Measurements from ENCODE around the gene ZG16.
A peak's percentile ranks its signal among the peaks of the same experiment; 100 is the strongest.
"Not testable (repeated sequence)": the region's sequence is repeated elsewhere in the genome, so short reads cannot be mapped to it uniquely, and the experiment has no call there.

Gene ZG16

DNA sequence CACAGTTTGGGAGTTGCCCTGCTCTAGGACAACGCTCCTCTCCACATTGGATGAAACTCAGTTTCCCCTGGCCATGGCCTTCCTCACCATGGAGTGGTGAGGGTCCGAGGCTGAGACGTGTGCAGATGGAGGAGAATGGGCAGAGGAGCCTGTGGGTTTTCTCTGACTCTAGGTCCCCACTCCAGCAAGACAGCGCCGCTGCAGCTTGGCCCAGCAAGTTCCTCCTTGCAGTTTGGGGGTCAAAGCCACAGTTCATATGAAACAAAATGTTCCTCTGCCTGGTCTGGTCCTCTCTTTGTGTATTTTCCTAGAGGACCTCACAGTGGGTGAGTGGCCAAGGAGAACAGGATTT is 34.6 kb upstream of the ZG16 start:
- H3K4me3 ChIP-seq (ENCODE audit: low read length), result no peak overlapping the region
- no peaks in the 10 kb centered on the region for H3K36me3 ChIP-seq (ENCODE audit: control insufficient read depth, insufficient read depth, low read length)
- H3K9ac ChIP-seq (ENCODE audit: low read length), result no peak overlapping the region
- no peaks in the 10 kb centered on the region for H3K9me3 ChIP-seq (ENCODE audit: control insufficient read depth, low read length)
- H3K27me3 ChIP-seq (ENCODE audit: control insufficient read depth, insufficient read depth, low read length), result no peaks in the 10 kb centered on the region
- peaks cover 8% of the 10 kb centered on the region for H3K4me1 ChIP-seq (ENCODE audit: control insufficient read depth, insufficient read depth, low read length)

DNA sequence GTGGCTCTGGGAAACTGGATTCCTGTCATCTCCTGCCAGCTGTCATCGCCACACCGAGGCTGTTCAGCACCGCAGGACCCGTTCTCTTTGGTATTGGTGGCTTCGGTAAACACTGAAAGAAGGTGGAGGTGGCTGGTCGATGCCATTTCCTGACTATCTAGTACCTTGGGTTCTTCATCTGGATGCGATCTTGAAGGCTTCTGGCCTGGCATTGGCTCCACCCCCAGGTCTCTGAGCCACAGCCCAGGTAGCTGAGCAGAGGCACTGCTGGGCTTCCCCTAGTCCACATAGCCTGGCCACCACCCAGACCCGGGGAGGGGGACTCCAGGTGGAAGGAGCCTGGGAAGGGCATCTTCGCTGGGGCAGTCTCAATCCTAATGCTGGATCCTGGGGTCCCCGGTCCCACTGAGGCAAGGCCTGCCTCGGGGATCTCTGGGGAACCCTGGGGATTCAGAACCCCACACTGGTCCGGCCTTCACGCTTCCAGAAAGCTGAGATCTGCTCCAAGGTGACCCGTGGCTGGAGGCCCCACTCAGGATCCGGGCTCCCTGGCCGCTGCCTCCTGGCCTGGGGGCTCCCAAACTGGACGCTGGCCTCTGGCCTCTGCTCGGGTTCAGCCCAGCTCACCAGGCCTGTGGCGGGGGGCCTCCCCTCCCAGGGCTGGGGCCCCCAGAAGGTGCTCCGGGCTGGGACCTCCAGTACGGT is 34.1 kb upstream of the ZG16 start:
- Histone ChIP-seq H3K4me3 (ENCODE audit: low read length) (no peak overlapping the region), H3K36me3 (ENCODE audit: control insufficient read depth, insufficient read depth, low read length) (no peaks in the 10 kb centered on the region), H3K27me3 (ENCODE audit: control insufficient read depth, insufficient read depth, low read length) (no peaks in the 10 kb centered on the region), H3K9ac (ENCODE audit: low read length) (no peak overlapping the region), H3K4me1 (ENCODE audit: control insufficient read depth, insufficient read depth, low read length) (peaks cover 8% of the 10 kb centered on the region), H3K9me3 (ENCODE audit: control insufficient read depth, low read length) (no peaks in the 10 kb centered on the region)

DNA sequence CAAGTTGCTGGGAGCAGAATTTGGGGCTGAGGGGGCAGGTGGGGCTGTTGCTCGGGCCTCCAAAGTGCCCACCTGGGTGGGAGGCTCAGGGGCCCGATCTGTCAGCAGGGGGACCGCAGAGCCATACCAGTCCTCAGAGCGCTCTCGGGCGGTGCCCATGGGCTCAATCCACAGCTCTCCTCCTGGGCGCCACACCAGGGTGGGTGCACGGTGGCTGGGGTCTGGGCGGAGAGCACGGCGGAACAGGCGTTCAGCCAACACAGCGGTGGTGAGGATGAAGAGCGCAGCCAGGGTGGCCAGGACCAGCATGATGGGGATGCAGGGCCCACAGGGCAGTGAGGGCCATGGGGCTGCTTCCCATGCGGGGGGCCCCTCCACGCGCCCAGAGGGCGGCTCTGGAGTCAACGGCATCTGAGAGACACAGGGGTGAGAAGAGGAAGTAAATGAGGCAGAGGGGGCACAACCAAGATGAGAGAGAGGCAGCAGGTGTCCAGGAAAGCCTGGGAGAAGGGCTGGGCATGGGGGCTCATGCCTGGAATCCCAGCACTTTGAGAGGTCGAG is 33.4 kb upstream of the ZG16 start:
- Histone ChIP-seq H3K36me3 (ENCODE audit: control insufficient read depth, insufficient read depth, low read length) (no peaks in the 10 kb centered on the region), H3K4me3 (ENCODE audit: low read length) (no peak overlapping the region), H3K27me3 (ENCODE audit: control insufficient read depth, insufficient read depth, low read length) (no peaks in the 10 kb centered on the region), H3K9me3 (ENCODE audit: control insufficient read depth, low read length) (no peaks in the 10 kb centered on the region), H3K9ac (ENCODE audit: low read length) (no peak overlapping the region), H3K4me1 (ENCODE audit: control insufficient read depth, insufficient read depth, low read length) (peaks cover 8% of the 10 kb centered on the region)

DNA sequence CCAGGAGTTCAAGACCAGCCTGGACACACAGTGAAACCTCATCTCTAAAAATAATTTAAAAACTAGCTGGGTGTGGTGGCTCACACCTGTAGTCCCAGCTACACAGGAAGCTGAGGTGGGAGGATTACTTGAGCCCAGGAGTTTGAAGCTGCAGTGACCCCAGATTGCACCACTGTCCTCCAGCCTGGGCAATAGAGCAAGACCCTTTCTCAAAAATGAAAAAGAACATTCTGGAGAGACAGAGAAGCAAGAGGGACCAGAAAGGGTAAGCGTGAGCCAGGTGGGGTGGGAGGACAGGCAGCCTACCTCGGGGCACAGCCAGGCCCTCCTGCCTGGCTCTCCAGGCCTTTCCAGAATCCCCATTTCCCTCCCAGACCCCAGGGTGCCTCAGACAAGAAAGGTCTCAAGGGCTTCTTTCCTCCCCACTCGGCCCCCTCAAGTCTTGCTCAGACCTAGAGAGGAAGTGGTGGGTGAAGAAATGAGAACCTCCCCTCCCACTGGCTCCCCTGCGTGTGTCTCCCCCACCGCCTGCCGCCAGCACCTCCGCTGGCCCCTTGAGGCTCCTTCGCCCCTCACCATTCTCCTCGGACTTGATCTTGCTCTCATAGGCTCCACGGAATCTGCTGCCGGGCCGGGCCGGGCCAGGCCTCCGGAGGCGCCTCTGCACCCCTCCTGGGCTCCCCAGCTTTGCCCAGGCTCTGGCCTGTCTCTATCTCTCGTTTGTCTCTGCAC is 32.8 kb upstream of the ZG16 start:
- H3K4me3 ChIP-seq (ENCODE audit: low read length), result no peak overlapping the region
- H3K4me1 ChIP-seq (ENCODE audit: control insufficient read depth, insufficient read depth, low read length), result peaks cover 8% of the 10 kb centered on the region
- H3K9ac ChIP-seq (ENCODE audit: low read length), result peak overlapping the region; percentile 28

DNA sequence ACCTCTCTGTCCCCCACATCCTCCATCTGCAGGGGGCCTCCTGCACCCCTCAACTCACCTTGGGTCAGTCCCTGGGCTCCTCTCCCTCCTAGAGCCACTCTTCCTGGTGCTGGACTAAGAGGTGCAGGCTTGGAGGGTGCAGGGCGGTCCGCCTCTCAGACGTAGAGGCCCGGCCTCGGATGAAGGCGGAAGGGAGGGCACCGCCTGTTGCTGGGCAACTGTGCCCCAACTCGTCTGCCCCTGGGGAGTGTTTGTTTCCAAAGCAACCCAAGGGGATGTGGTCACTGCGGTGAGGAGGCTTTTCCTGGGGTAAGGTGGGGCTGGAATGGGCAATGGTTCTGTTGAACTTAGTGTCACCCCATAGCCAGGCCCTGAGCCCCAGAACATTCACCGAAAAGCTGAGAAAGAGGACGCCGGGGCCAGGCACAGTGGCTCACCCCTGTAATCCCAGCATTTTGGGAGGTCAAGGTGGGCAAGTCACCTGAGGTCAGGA is 32.2 kb upstream of the ZG16 start, which contains the start of gene C16orf54:
Gene C16orf54, minus strand, starts transcription at position 138 of the 493 bp plus-strand sequence. CDS start 1,039 bp downstream, outside the sequence.
- Histone ChIP-seq H3K9ac (ENCODE audit: low read length) (peak within 1 kb of the TSS; percentile 28), H3K4me1 (ENCODE audit: control insufficient read depth, insufficient read depth, low read length) (peaks cover 8% of the 10 kb centered on the region), H3K9me3 (ENCODE audit: control insufficient read depth, low read length) (no peaks in the 10 kb centered on the region), H3K4me3 (ENCODE audit: low read length) (no peak within 1 kb of the TSS), H3K36me3 (ENCODE audit: control insufficient read depth, insufficient read depth, low read length) (no peaks in the 10 kb centered on the region), H3K27me3 (ENCODE audit: control insufficient read depth, insufficient read depth, low read length) (no peaks in the 10 kb centered on the region)

More for the DNA sequence above, 32.8 kb upstream of the ZG16 start:
- H3K36me3 ChIP-seq (ENCODE audit: control insufficient read depth, insufficient read depth, low read length), result no peaks in the 10 kb centered on the region
- H3K27me3 ChIP-seq (ENCODE audit: control insufficient read depth, insufficient read depth, low read length), result no peaks in the 10 kb centered on the region
- H3K9me3 ChIP-seq (ENCODE audit: control insufficient read depth, low read length), result no peaks in the 10 kb centered on the region

DNA sequence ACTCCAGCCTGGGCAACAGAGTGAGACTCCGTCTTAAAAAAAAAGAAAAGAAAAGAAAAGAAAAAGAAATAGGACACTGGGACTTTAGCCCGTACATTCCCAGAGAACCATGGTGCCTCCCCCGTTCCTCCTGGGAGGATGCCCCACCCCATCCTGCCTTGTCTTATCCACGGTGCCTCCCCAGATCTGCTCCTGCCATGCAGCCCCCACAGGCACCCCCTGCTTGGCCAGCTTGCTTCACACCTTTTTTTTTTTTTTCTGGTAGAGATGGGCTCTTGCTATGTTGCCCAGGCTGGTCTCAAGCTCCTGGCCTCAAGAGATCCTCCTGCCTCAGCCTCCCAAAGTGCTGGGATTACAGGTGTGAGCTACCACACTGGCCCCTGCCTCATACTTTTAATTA is 31.5 kb upstream of the ZG16 start:
- H3K27me3 ChIP-seq (ENCODE audit: control insufficient read depth, insufficient read depth, low read length); H3K9me3 ChIP-seq (ENCODE audit: control insufficient read depth, low read length); H3K4me3 ChIP-seq (ENCODE audit: low read length); H3K9ac ChIP-seq (ENCODE audit: low read length); H3K36me3 ChIP-seq (ENCODE audit: control insufficient read depth, insufficient read depth, low read length): not testable (repeated sequence)
- peaks cover 12% of the 10 kb centered on the region for H3K4me1 ChIP-seq (ENCODE audit: control insufficient read depth, insufficient read depth, low read length)

DNA sequence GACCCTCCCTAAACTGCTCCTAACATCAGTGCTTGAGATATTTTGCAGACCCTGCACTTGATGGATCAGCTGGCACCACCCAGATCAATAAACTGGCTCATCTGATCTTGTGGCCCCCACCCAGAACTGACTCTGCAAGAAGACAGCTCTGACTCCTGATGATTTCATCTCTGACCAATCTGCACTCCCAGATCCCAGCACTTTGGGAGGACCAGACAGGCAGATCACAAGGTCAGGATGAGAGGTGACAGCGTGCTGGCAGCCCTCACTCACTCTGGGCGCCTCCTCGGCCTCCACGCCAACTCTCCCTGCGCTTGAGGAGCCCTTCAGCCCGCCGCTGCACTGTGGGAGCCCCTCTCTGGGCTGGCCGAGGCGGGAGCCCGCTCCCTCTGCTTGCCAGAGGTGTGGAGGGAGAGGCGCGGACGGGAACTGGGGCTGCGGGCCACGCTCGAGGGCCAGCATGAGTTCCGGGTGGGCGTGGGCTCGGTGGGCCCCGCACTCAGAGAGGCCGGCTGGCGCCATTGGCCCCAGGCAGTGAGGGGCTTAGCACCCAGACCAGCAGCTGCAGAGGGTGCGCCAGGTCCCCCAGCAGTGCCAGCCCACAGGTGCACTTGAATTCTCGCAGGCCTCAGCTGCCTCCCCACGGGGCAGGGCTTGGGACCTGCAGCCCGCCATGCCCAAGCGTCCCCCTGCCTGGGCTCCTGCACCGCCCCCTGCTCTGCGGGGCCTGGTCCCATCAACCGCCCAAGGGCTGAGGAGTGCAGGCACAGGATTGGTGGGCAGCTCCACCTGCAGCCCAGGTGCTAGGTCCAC is 29.9 kb upstream of the ZG16 start:
- H3K27me3 ChIP-seq (ENCODE audit: control insufficient read depth, insufficient read depth, low read length), result no peaks in the 10 kb centered on the region
- H3K4me3 ChIP-seq (ENCODE audit: low read length), result no peak overlapping the region
- H3K4me1 ChIP-seq (ENCODE audit: control insufficient read depth, insufficient read depth, low read length), result peaks cover 12% of the 10 kb centered on the region
- no peak overlapping the region for H3K9ac ChIP-seq (ENCODE audit: low read length)
- H3K9me3 ChIP-seq (ENCODE audit: control insufficient read depth, low read length), result no peaks in the 10 kb centered on the region
- no peaks in the 10 kb centered on the region for H3K36me3 ChIP-seq (ENCODE audit: control insufficient read depth, insufficient read depth, low read length)

DNA sequence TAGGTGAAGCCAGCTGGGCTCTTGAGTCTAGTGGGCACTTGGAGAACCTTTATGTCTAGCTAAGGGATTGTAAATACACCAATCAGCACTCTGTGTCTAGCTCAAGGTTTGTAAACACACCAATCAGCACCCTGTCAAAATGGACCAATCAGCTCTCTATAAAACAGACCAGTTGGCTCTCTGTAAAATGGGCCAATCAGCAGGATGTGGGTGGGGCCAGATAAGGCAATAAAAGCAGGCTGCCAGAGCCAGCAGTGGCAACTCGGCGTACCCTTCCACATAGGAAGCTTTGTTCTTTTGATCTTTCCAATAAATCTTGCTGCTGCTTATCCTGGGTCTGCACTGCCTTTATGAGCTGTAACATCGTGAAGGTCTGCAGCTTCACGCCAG is 29.3 kb upstream of the ZG16 start:
- H3K36me3 ChIP-seq (ENCODE audit: control insufficient read depth, insufficient read depth, low read length); H3K4me3 ChIP-seq (ENCODE audit: low read length); H3K9ac ChIP-seq (ENCODE audit: low read length); H3K9me3 ChIP-seq (ENCODE audit: control insufficient read depth, low read length); H3K27me3 ChIP-seq (ENCODE audit: control insufficient read depth, insufficient read depth, low read length): not testable (repeated sequence)
- H3K4me1 ChIP-seq (ENCODE audit: control insufficient read depth, insufficient read depth, low read length), result peaks cover 12% of the 10 kb centered on the region

DNA sequence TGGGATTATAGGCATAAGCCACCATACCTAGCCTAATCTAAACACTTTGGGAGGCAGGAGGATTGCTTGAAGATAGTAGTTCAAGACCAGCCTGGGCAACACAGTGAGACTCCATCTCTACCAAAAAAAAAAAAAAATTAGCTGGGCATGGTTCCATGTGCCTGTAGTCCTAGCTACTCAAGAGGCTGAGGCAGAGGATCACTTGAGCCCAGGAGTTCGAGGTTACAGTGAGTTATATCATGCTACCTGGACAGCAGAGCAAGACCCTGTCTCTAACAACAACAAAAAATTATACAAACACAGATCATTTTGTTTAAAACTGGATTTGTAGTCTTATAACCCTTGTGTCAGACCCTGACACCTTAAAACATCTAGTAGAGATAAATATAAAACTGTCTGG is 24.5 kb upstream of the ZG16 start:
- no peaks in the 10 kb centered on the region for H3K36me3 ChIP-seq (ENCODE audit: control insufficient read depth, insufficient read depth, low read length)
- peaks cover 11% of the 10 kb centered on the region for H3K4me1 ChIP-seq (ENCODE audit: control insufficient read depth, insufficient read depth, low read length)
- no peaks in the 10 kb centered on the region for H3K27me3 ChIP-seq (ENCODE audit: control insufficient read depth, insufficient read depth, low read length)
- H3K4me3 ChIP-seq (ENCODE audit: low read length), result no peak overlapping the region
- H3K9ac ChIP-seq (ENCODE audit: low read length), result no peak overlapping the region
- H3K9me3 ChIP-seq (ENCODE audit: control insufficient read depth, low read length), result no peaks in the 10 kb centered on the region

DNA sequence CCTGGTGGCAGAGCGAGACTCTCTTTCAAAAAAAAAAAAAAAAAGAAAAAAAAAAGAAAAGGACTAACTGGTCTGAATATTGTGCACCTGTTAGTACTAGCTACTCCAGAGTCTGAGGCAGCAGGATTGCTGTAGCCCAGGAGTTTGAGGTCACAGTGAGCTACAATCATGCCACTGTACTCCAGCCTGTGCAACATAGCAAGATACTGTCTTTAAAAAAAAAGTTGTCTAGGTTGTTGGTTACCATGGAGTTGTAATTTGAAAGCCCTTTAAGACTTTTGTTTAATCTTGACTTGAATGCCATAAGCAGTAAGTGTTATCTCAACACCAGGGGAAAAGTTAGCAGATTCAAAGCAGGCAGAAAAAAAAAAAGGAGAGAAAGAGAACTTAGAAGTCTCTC is 21.4 kb upstream of the ZG16 start:
- Histone ChIP-seq H3K36me3 (ENCODE audit: control insufficient read depth, insufficient read depth, low read length) (no peaks in the 10 kb centered on the region), H3K27me3 (ENCODE audit: control insufficient read depth, insufficient read depth, low read length) (no peaks in the 10 kb centered on the region), H3K9me3 (ENCODE audit: control insufficient read depth, low read length) (no peaks in the 10 kb centered on the region), H3K4me1 (ENCODE audit: control insufficient read depth, insufficient read depth, low read length) (peaks cover 10% of the 10 kb centered on the region), H3K4me3 (ENCODE audit: low read length) (no peak overlapping the region), H3K9ac (ENCODE audit: low read length) (no peak overlapping the region)

DNA sequence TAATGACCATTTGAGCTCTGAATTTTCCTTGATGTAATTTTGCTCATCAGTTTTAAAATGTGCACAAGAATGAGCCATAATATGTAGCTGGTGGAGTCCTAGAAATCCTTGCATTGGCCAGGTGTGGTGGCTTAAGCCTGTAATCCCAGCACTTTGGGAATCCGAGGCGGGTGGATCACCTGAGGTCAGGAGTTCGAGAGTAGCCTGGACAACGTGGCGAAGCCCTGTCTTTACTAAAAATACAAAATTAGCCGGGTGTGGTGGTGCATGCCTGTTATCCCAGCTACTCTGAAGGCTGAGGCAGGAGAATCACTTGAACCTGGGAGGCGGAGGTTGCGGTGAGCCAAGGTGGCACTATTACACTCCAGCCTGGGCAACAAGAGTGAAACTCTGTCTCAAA is 21.0 kb upstream of the ZG16 start:
- not testable (repeated sequence) for H3K9me3 ChIP-seq (ENCODE audit: control insufficient read depth, low read length); H3K27me3 ChIP-seq (ENCODE audit: control insufficient read depth, insufficient read depth, low read length); H3K36me3 ChIP-seq (ENCODE audit: control insufficient read depth, insufficient read depth, low read length); H3K4me1 ChIP-seq (ENCODE audit: control insufficient read depth, insufficient read depth, low read length); H3K4me3 ChIP-seq (ENCODE audit: low read length); H3K9ac ChIP-seq (ENCODE audit: low read length)
